Lung microvascular endothelial cell (primary cell): ENCODE measurements around the gene PLXNA1. TPM values are rescaled to one million over a fixed set of nuclear protein-coding genes. Genes with fewer than 3 reads are reported as not detected.

Experiments
- DNase-seq, 2 donors: peaks; one replicate each; pipeline versions ENCODE4 v3.0.0 to v3.0.0-alpha.2; 2010; ENCODE audit warnings: low read depth in 2 of 2
- total RNA-seq: library from RNA; depleted of rRNA; stranded (reverse); fragments of >200 nt; gene quantifications from 2 replicates; pipeline ENCODE4 v1.2.1, GENCODE V29; 2014

PLXNA1 gene
- total RNA-seq, 1 donor from 2014 or later = 15.1 TPM

GRCh38 chr3:126952983-126953660 lies 29.8 kb upstream of the PLXNA1 start:
- DNase-seq = no peak

- no peak for DNase-seq
Measured at GRCh38 chr3:126954141-126954842, 28.6 kb upstream of the PLXNA1 start.

GRCh38 chr3:126955004-126955790 lies 27.7 kb upstream of the PLXNA1 start:
- no peak for DNase-seq

- no peak for DNase-seq
Measured at GRCh38 chr3:126956361-126956760, 26.6 kb upstream of the PLXNA1 start.

DNA sequence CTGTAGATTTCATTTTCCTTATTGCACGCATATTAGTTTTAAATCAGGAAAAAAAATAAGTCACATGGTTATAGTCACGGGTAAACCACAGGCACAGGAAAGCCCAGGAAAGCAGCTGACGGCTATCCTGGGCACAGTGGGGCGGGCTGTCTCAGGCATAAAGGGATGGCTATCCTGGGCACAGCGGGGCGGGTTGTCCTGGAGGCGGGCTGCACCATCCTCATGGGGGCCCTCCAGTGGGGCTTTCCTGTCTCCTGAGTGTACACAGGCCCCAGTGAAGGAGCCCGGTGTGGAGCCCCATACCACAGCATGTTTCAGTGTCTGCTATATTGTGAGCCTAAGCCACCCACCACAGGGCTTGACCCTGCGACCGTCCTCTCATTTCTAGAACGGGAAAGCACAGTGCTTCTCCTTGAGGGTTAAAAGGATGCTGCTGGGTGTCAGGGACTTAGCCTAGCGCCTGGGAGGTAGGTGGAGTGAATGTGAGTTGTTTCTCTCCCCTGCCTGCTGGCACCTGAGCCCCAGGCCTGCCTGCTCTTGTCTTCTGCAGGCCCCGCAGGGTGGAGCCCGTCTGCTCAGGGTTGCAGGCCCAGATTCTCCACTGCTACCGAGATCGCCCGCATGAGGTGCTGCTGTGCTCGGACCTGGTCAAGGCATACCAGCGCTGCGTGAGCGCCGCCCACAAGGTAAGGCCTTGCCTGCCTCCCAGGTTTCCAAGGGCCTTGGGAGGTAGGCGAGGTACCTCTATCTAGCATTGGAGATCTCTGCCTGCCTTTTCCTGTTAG lies 25.9 kb upstream of the PLXNA1 start:
- no peak for DNase-seq

- DNase-seq = no peak
Measured at GRCh38 chr3:126957776-126958637, 24.9 kb upstream of the PLXNA1 start.

GRCh38 chr3:126958638-126959085 lies 24.3 kb upstream of the PLXNA1 start:
- no peak for DNase-seq

- no peak for DNase-seq
Measured at GRCh38 chr3:126959136-126959920, 23.6 kb upstream of the PLXNA1 start.

GRCh38 chr3:126959921-126960603 lies 22.9 kb upstream of the PLXNA1 start:
- DNase-seq = peak; percentile 82

- peak in 1 of 2 donors; percentile 40 for DNase-seq
Measured at GRCh38 chr3:126960604-126960995, 22.3 kb upstream of the PLXNA1 start.

- DNase-seq = peak in 1 of 2 donors; percentile 69
Measured at GRCh38 chr3:126961191-126961790, 21.6 kb upstream of the PLXNA1 start.

DNA sequence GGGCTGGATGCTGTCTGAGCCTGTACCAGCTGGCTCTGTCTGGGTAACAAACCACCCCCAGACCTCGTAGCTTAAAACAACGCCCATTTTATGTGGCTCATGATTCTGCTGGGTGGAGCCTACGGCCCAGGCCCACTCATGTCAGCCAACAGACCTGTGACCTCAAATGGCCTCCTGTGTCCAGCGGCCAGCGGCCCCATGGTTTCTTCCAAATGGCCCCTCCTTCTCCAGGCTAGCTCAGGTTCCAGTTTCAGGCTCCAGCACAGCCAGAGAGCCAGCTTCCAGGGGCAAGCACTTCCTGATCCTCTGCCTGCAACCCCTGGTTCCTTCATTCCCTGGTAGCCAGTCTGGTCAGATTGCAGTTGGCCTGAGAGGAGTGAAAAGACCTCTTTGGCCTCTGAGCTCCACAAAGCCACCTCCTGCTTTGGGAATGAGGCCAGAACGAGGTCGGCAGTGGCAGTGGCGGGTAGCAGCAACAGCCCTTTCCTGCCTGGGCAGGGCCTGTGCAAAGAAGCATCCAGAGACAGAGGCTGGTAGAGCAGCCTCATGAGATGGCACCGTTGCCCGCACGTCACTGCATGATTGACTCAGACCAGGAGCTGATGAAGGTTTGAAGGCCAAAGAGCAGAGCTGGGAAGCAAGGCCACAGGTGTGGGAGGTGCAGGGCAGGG lies 21.0 kb upstream of the PLXNA1 start:
- DNase-seq = no peak

DNA sequence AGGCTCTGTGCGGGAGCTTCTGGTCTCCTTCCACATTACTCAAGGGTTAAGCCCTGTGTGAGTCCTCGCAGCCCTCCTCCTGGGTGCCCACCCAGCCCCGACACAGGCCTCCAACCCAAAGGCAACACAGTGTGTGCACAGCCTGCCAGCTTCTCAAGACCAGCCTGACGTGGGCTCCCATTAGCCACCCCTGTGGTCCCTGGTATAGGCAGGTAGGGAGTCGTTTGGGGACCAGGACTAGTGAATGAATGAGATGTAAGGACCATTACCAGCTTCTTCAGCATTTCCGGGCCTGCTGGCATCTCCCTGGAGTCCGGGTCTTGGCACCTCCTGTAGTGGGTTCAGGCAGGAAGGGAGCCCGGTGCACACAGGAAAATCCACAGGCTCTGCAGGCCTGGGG lies 20.2 kb upstream of the PLXNA1 start:
- DNase-seq = no peak

DNA sequence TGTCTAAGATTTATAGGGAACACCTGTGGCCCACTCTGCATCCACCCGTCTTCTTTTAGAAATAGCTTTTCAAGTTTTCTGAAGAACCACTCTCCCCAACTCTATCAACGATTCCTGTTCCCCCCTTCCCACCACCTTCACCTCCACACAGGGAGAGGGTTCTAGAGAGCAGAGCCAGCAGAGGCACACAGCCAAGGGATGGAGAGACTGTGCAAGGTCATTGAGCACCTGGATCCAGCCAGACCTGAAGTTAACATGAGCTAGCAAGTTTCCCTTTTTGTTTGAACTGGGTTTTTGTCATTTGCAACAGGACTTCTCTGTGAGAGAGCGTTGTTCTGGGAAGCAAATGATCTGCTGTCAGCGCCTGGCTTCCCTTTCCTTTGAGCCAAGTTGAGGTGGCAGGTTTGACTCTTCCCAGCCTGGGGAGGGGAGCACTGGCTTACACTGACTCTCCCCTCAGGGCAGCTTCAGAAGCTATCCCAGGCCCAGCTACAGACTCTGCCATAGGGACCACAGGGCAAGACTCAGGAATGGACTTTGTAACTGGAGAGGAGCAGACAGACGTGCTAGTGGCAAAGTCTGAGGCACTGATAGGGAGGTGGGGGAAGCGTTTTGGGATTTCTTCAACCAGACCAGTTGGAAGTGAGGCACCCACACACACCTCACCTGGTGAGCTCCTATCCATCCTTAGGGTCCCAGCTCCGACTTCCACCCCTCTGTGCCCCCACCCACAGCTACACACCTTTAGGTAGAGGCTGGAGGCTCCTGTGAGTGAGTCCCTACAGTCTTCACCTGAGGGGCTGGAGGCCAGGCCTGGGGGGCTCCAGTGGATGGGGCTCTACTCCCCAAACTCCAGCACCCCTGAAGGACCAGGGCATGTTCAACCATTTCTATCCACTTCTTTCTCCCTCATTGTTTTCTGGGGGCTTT lies 19.4 kb upstream of the PLXNA1 start:
- DNase-seq = no peak

- DNase-seq = no peak
Measured at GRCh38 chr3:126964261-126964660, 18.7 kb upstream of the PLXNA1 start.

- no peak for DNase-seq
Measured at GRCh38 chr3:126964950-126965349, 18.0 kb upstream of the PLXNA1 start.

- DNase-seq = no peak
Measured at GRCh38 chr3:126965526-126966080, 17.3 kb upstream of the PLXNA1 start.
